GM12872 (cell line): ENCODE data around the gene MTHFD1L.

Source experiments
- CTCF ChIP-seq: IDR thresholded peaks from 3 replicates; pipeline ENCODE4 v1.5.1; 2011; ENCODE audit warnings: low read depth, mild to moderate bottlenecking, low read length, moderate library complexity; ENCODE audit not compliant: insufficient read depth

The MTHFD1L gene

GRCh38 chr6:150863213-150863928 lies 2.1 kb upstream of the MTHFD1L start:
- no peak for TF ChIP-seq CTCF

- TF ChIP-seq CTCF = no peak
Measured at GRCh38 chr6:150865043-150865405, 478 bp upstream of the MTHFD1L start.

- no peak for TF ChIP-seq CTCF
Measured at GRCh38 chr6:150866147-150866990, 867 bp downstream of the MTHFD1L start.

GRCh38 chr6:150866991-150867501 lies 1.5 kb downstream of the MTHFD1L start:
- no peak for TF ChIP-seq CTCF

- no peak for TF ChIP-seq CTCF
Measured at GRCh38 chr6:150868759-150869158, 3.3 kb downstream of the MTHFD1L start.

- no peak for TF ChIP-seq CTCF
Measured at GRCh38 chr6:150874179-150874578, 8.7 kb downstream of the MTHFD1L start.

- TF ChIP-seq CTCF = no peak
Measured at GRCh38 chr6:150875841-150876240, 10.3 kb downstream of the MTHFD1L start.
